T-cell (primary cell): ENCODE data around the gene NR1H3. TPM values are rescaled to one million over a fixed set of nuclear protein-coding genes. Genes with fewer than 3 reads are reported as not detected.

Experiments
- ATAC-seq, 4 experiments: fragments of 200-7000 bp in 3 of 4; fragments of 150-1000 bp in 1 of 4; cut with Tn5 transposase; replicated peaks in 1 of 4; 1 replicate in 3 of 4; 2 replicates in 1 of 4; pipeline ENCODE4 v1.10.0; 2021; ENCODE audit warnings: moderate library complexity in 3 of 4, mild to moderate bottlenecking in 2 of 4, moderate number of reproducible peaks in 1 of 4
- CTCF ChIA-PET, 2 donors: fragments of 300-600 bp; sonication (Branson Sonifier 250); formaldehyde crosslinking; loops; one replicate each; lab custom pipeline; 2022; ENCODE audit warnings: antibody characterized with exemption in 2 of 2; lab: Charles Lee
- POLR2A ChIA-PET, 2 donors: fragments of 300-600 bp; sonication (Branson Sonifier 250); formaldehyde crosslinking; loops; one replicate each; lab custom pipeline; 2022; ENCODE audit warnings: antibody characterized with exemption in 2 of 2; lab: Charles Lee
- DNase-seq, 35 experiments: peaks; one replicate each; pipeline versions ENCODE4 v3.0.0 to v3.0.0-alpha.2; 2013 to 2023
- H3K27ac ChIP-seq: one replicate; pipeline ENCODE4 v1.5.1; 2013; ENCODE audit warnings: low read length
- H3K27me3 ChIP-seq, 2 experiments: replicated peaks in 1 of 2; 1 replicate in 1 of 2; 2 replicates in 1 of 2; pipeline versions ENCODE4 v1.6.1 to v1.7.0; 2013; ENCODE audit warnings: low read length in 1 of 2, mixed read lengths in 1 of 2; ENCODE audit not compliant: control insufficient read depth in 2 of 2, insufficient read depth in 2 of 2; ENCODE audit errors: extremely low read depth in 1 of 2
- H3K36me3 ChIP-seq, 2 donors: 1 replicate in 1 of 2; 2 replicates in 1 of 2; pipeline versions ENCODE4 v1.6.1 to v1.7.0; 2013; ENCODE audit warnings: low read length in 1 of 2; ENCODE audit not compliant: control insufficient read depth in 2 of 2, insufficient read depth in 1 of 2; ENCODE audit errors: extremely low read depth in 1 of 2
- H3K4me1 ChIP-seq, 2 experiments: 1 replicate in 1 of 2; 2 replicates in 1 of 2; pipeline versions ENCODE4 v1.6.1 to v1.7.0; 2013; ENCODE audit warnings: low read length in 2 of 2, mixed read lengths in 1 of 2; ENCODE audit not compliant: insufficient read depth in 2 of 2, control insufficient read depth in 1 of 2; ENCODE audit errors: extremely low read depth in 1 of 2
- H3K4me3 ChIP-seq, 2 donors: 1 replicate in 1 of 2; 2 replicates in 1 of 2; pipeline versions ENCODE4 v1.5.1 to v1.7.0; 2013; ENCODE audit warnings: mild to moderate bottlenecking in 2 of 2, low read length in 1 of 2, moderate library complexity in 1 of 2; ENCODE audit not compliant: control insufficient read depth in 1 of 2; ENCODE audit errors: extremely low read depth in 1 of 2
- H3K9me3 ChIP-seq: 2 replicates; pipeline ENCODE4 v1.7.0; 2013
- H3K27ac Mint-ChIP-seq, 2 donors: one replicate each; pipeline ENCODE4 v1.8.0; 2020 to 2021; ENCODE audit warnings: mild to moderate bottlenecking in 2 of 2, mixed read lengths in 2 of 2
- H3K27me3 Mint-ChIP-seq, 2 donors: one replicate each; pipeline ENCODE4 v1.8.0; 2021 to 2022; ENCODE audit warnings: mixed read lengths in 2 of 2
- H3K36me3 Mint-ChIP-seq: one replicate; pipeline ENCODE4 v1.8.0; 2021; ENCODE audit warnings: mixed read lengths
- H3K4me1 Mint-ChIP-seq, 3 donors: one replicate each; pipeline ENCODE4 v1.8.0; 2020 to 2022; ENCODE audit warnings: mixed read lengths in 3 of 3, mild to moderate bottlenecking in 1 of 3
- H3K4me3 Mint-ChIP-seq, 3 donors: one replicate each; pipeline ENCODE4 v1.8.0; 2020 to 2022; ENCODE audit warnings: mild to moderate bottlenecking in 3 of 3, mixed read lengths in 3 of 3, moderate library complexity in 3 of 3
- H3K9me3 Mint-ChIP-seq, 3 donors: one replicate each; pipeline ENCODE4 v1.8.0; 2020 to 2022; ENCODE audit warnings: mixed read lengths in 3 of 3
- WGBS: methylation state at CpG from one replicate; pipeline ENCODE4 v1.1.5; 2013; ENCODE audit warnings: missing lambda C conversion rate; ENCODE audit not compliant: insufficient coverage; 5-methylcytosine and 5-hydroxymethylcytosine counted together
- total RNA-seq, 35 experiments: library from RNA in 6 of 35; stranded (reverse) in 6 of 35; fragments of 120-200 nt in 1 of 35; gene quantifications; one replicate each; pipeline versions ENCODE4 v1.2.1 to v1.2.4 and lab custom pipeline; 2013 to 2026

NR1H3 gene
- total RNA-seq, 5 donors from 2014 or later (not counting 1 experiment from before 2014, with no cell fraction given), result 3.6 to 16.7 (median 11.7) TPM

DNA sequence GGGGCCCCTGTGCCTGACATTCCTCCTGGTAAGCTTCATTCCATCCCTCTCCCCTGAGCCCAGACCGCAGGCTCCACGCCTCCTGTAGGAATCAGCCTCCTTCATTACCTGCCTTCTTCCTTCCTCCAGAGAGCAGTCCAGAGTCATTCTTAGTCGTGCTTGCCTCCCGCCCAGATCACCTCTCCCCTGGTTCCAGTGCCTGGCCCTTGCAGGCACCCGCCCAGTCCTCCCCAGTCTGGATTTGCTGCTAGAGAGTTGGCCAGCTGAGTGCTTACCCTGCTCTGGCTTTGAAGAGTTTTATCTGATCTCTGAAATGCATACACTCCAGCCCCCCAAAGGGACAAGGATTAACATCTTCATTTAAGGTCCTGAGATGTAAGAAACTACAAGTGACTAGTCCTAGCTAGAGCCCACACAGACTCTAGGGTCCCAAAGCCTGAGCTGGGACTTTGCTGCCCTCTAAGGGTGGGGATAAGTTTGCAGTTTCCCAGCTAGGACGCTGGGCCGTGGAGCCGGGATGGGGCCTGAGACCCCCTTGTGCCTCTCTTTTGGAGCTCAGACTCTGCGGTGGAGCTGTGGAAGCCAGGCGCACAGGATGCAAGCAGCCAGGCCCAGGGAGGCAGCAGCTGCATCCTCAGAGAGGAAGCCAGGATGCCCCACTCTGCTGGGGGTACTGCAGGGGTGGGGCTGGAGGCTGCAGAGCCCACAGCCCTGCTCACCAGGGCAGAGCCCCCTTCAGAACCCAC lies 1.6 kb downstream of the NR1H3 start:
- Mint-ChIP-seq H3K4me1 (peaks cover 7 to 11% (median 10%) of the 10 kb centered on the region in 3 donors), H3K36me3 (no peaks in the 10 kb centered on the region), H3K27me3 (no peaks in the 10 kb centered on the region), H3K4me3 (no peak overlapping the region), H3K27ac (no peak overlapping the region), H3K9me3 (no peaks in the 10 kb centered on the region)
- ATAC-seq (peak; percentile 73 to 85 (median 78)), DNase-seq (peak in 9 of 35 experiments; percentile 12 to 58 (median 25))
- H3K27ac ChIP-seq, result no peak overlapping the region
- no peaks in the 10 kb centered on the region for H3K36me3 ChIP-seq
- CTCF ChIA-PET, result interaction anchor here (0.5 to 1.4 kb wide), 12 partner anchors 9 to 449 kb away, joined by 3 to 8 read pairs (median 3); partner anchors contain the start of gene DDB2 (in 1 of the 2)
- H3K4me1 ChIP-seq, result peaks cover 0 to 15% of the 10 kb centered on the region in 2 experiments
- no peaks in the 10 kb centered on the region for H3K9me3 ChIP-seq
- POLR2A ChIA-PET, result interaction anchor here in 1 of 2 donors (0.5 to 0.7 kb wide), 3 partner anchors 14 to 1901 kb away, joined by 3 to 5 read pairs (median 3); no protein-coding TSS in a partner anchor
- H3K27me3 ChIP-seq, result no peaks in the 10 kb centered on the region
- WGBS, result 52% methylated on average over 9 of the region's 10 CpGs
- H3K4me3 ChIP-seq, result no peak overlapping the region

GRCh38 chr11:47260366-47260765 lies 2.6 kb downstream of the NR1H3 start:
- DNase-seq (no peak), ATAC-seq (no peak)
- no peaks in the 10 kb centered on the region for H3K9me3 Mint-ChIP-seq
- no peaks in the 10 kb centered on the region for H3K27me3 Mint-ChIP-seq
- ChIA-PET CTCF (interaction anchor here (0.7 to 1.4 kb wide), 3 partner anchors 46 to 448 kb away, joined by 3 to 6 read pairs (median 5); partner anchors contain the start of gene DDB2 (in 1 of the 2)), POLR2A (interaction anchor here in 1 of 2 donors (0.6 kb wide), 1 partner anchor 46 kb away, joined by 4 read pairs; no protein-coding TSS in a partner anchor)
- no peak overlapping the region for H3K4me3 Mint-ChIP-seq
- H3K27ac Mint-ChIP-seq, result no peak overlapping the region
- H3K4me1 ChIP-seq, result peaks cover 2 to 16% of the 10 kb centered on the region in 2 experiments
- no peak overlapping the region for H3K4me3 ChIP-seq
- 96% methylated on average over 19 of the region's 19 CpGs for WGBS
- H3K27me3 ChIP-seq, result no peaks in the 10 kb centered on the region
- H3K4me1 Mint-ChIP-seq, result peaks cover 11 to 16% (median 13%) of the 10 kb centered on the region in 3 donors
- no peak overlapping the region for H3K27ac ChIP-seq
- H3K36me3 ChIP-seq, result no peaks in the 10 kb centered on the region
- H3K36me3 Mint-ChIP-seq, result no peaks in the 10 kb centered on the region
- H3K9me3 ChIP-seq, result no peaks in the 10 kb centered on the region

GRCh38 chr11:47261291-47261800 lies 3.5 kb downstream of the NR1H3 start:
- Histone ChIP-seq H3K9me3 (no peaks in the 10 kb centered on the region), H3K4me1 (peaks cover 2 to 20% of the 10 kb centered on the region in 2 experiments), H3K36me3 (no peaks in the 10 kb centered on the region), H3K27ac (no peak overlapping the region), H3K4me3 (no peak overlapping the region), H3K27me3 (no peaks in the 10 kb centered on the region)
- WGBS, result 95% methylated on average over 19 of the region's 22 CpGs
- H3K4me1 Mint-ChIP-seq, result peaks cover 11 to 23% (median 22%) of the 10 kb centered on the region in 3 donors
- H3K4me3 Mint-ChIP-seq, result no peak overlapping the region
- H3K27ac Mint-ChIP-seq, result no peak overlapping the region
- ChIA-PET CTCF (interaction anchor here in 1 of 2 donors (0.5 kb wide), 1 partner anchor 25 kb away, joined by 3 read pairs; no protein-coding TSS in a partner anchor), POLR2A (no interaction called here)
- no peaks in the 10 kb centered on the region for H3K36me3 Mint-ChIP-seq
- no peaks in the 10 kb centered on the region for H3K27me3 Mint-ChIP-seq
- no peak for ATAC-seq
- DNase-seq, result no peak
- H3K9me3 Mint-ChIP-seq, result no peaks in the 10 kb centered on the region

DNA sequence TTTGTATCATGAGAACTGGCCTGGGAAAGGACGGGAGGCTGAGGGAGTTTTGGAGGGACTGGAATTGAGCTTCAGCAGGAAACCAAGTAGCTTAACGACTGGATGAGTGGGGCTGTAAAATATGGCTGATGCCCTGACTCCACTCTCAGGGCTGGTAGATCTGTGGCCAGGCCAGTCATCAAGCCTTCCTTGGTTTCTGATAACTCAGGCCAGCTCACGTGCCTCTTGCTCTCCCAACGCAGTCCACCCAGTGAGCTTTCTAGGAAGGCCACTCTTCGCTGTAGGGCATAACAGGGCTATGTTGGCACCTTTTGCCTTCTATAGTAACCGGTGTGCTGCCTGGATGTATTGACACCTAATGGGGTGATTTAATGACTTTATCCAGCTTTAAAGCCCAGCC lies 6.3 kb downstream of the NR1H3 start:
- Histone ChIP-seq H3K36me3 (no peaks in the 10 kb centered on the region), H3K4me1 (peaks cover 11 to 28% of the 10 kb centered on the region in 2 experiments), H3K27ac (no peak overlapping the region), H3K9me3 (no peaks in the 10 kb centered on the region), H3K4me3 (no peak overlapping the region), H3K27me3 (no peaks in the 10 kb centered on the region)
- DNase-seq, result no peak
- WGBS, result 93% methylated on average over 5 of the region's 6 CpGs
- Mint-ChIP-seq H3K9me3 (no peaks in the 10 kb centered on the region), H3K4me3 (no peak overlapping the region), H3K4me1 (peaks cover 22 to 38% (median 37%) of the 10 kb centered on the region in 3 donors), H3K36me3 (no peaks in the 10 kb centered on the region), H3K27ac (peak overlapping the region in 1 of 2 donors; percentile 73), H3K27me3 (no peaks in the 10 kb centered on the region)
- no peak for ATAC-seq
- ChIA-PET POLR2A (interaction anchor here in 1 of 2 donors (0.6 kb wide), 2 partner anchors 453 to 1138 kb away, joined by 3 to 7 read pairs; no protein-coding TSS in a partner anchor), CTCF (no interaction called here)

DNA sequence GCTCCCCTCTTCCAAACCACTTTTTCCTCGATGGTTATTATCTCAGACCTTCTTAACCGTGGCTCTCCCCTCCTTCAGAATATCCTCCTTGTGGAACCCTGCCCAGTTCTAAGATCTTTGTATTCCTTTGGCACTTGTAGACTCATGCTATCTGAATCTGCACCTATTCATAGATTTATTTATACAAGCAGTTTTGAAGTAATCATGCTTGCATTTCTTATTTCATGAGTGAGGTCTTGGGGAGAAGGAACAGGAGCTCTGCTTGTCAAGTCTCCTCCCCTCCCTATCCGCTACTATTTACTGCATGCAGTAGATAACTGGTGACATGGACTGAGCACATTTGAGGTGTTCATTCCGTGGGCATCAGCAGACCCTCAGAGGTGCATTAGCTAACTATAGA lies 6.7 kb downstream of the NR1H3 start:
- ChIA-PET CTCF (no interaction called here), POLR2A (interaction anchor here in 1 of 2 donors (0.6 kb wide), 1 partner anchor 1138 kb away, joined by 7 read pairs; no protein-coding TSS in a partner anchor)
- H3K4me3 Mint-ChIP-seq, result no peak overlapping the region
- 100% methylated on average over 1 of the region's 4 CpGs for WGBS
- Histone ChIP-seq H3K27me3 (no peaks in the 10 kb centered on the region), H3K4me1 (peaks cover 11 to 27% of the 10 kb centered on the region in 2 experiments), H3K9me3 (no peaks in the 10 kb centered on the region), H3K36me3 (no peaks in the 10 kb centered on the region), H3K4me3 (no peak overlapping the region), H3K27ac (no peak overlapping the region)
- no peaks in the 10 kb centered on the region for H3K9me3 Mint-ChIP-seq
- H3K36me3 Mint-ChIP-seq, result no peaks in the 10 kb centered on the region
- peaks cover 20 to 36% (median 36%) of the 10 kb centered on the region in 3 donors for H3K4me1 Mint-ChIP-seq
- DNase-seq, result no peak
- H3K27ac Mint-ChIP-seq, result peak overlapping the region; percentile 63 to 73
- ATAC-seq, result no peak
- no peaks in the 10 kb centered on the region for H3K27me3 Mint-ChIP-seq

GRCh38 chr11:47267876-47268275 lies 10.1 kb downstream of the NR1H3 start:
- DNase-seq, result no peak
- Histone ChIP-seq H3K36me3 (no peaks in the 10 kb centered on the region), H3K9me3 (no peaks in the 10 kb centered on the region), H3K4me3 (no peak overlapping the region), H3K27me3 (no peaks in the 10 kb centered on the region), H3K27ac (peak overlapping the region; percentile 91), H3K4me1 (peaks cover 27 to 45% of the 10 kb centered on the region in 2 experiments)
- peak overlapping the region; percentile 90 to 97 for H3K27ac Mint-ChIP-seq
- 84% methylated on average over 3 of the region's 6 CpGs for WGBS
- ChIA-PET CTCF (interaction anchor here in 1 of 2 donors (1.2 kb wide), 1 partner anchor 8 kb away, joined by 3 read pairs; no protein-coding TSS in a partner anchor), POLR2A (interaction anchor here in 1 of 2 donors (1.0 kb wide), 1 partner anchor 31 kb away, joined by 8 read pairs; no protein-coding TSS in a partner anchor)
- no peaks in the 10 kb centered on the region for H3K36me3 Mint-ChIP-seq
- H3K4me1 Mint-ChIP-seq, result peaks cover 42 to 58% (median 56%) of the 10 kb centered on the region in 3 donors
- ATAC-seq, result no peak
- H3K27me3 Mint-ChIP-seq, result no peaks in the 10 kb centered on the region
- H3K9me3 Mint-ChIP-seq, result no peaks in the 10 kb centered on the region
- peak overlapping the region in 2 of 3 donors; percentile 88 for H3K4me3 Mint-ChIP-seq
